Left renal pelvis (tissue), 4 donors: ENCODE data around the gene SEPHS2. TPM values are rescaled to one million over a fixed set of nuclear protein-coding genes. Genes with fewer than 3 reads are reported as not detected.

Experiments used
- DNase-seq, 4 donors: peaks; one replicate each; pipeline ENCODE4 v3.0.0-alpha.2; 2013; ENCODE audit warnings: low read depth in 4 of 4, low spot score in 3 of 4
- polyA plus RNA-seq, 4 donors: library from polyadenylated mRNA; unstranded; fragments of 120-200 nt; gene quantifications; one replicate each; pipeline ENCODE4 v1.2.1, GENCODE V29; 2013; ENCODE audit not compliant: insufficient read length in 4 of 4

The SEPHS2 gene
- polyA plus RNA-seq, 4 donors = 31.6 to 94.3 (median 89.1) TPM

GRCh38 chr16:30434852-30435251 lies 10.8 kb downstream of the SEPHS2 start:
- DNase-seq = no peak

GRCh38 chr16:30430428-30430970 lies 15.2 kb downstream of the SEPHS2 start:
- DNase-seq = no peak

GRCh38 chr16:30429678-30430427 lies 15.8 kb downstream of the SEPHS2 start, which contains the start of gene DCTPP1:
Gene DCTPP1 (minus strand): TSS chr16:30430030. CDS start chr16:30429980, 50 bp downstream.
- peak; percentile 93 to 97 (median 94) for DNase-seq

GRCh38 chr16:30429418-30429677 lies 16.3 kb downstream of the SEPHS2 start:
- DNase-seq = no peak

- no peak for DNase-seq
Measured at GRCh38 chr16:30428055-30428454, 17.6 kb downstream of the SEPHS2 start.

- DNase-seq = no peak
Measured at GRCh38 chr16:30421010-30421409, 24.7 kb downstream of the SEPHS2 start.

GRCh38 chr16:30418350-30419181 lies 27.1 kb downstream of the SEPHS2 start:
- DNase-seq = no peak

- peak in 3 of 4 donors; percentile 79 to 86 (median 83) for DNase-seq
Measured at GRCh38 chr16:30417529-30418349, 27.9 kb downstream of the SEPHS2 start.

- no peak for DNase-seq
Measured at GRCh38 chr16:30416624-30417528, 28.8 kb downstream of the SEPHS2 start.

- DNase-seq = no peak
Measured at GRCh38 chr16:30416047-30416603, 29.5 kb downstream of the SEPHS2 start.

- DNase-seq = no peak
Measured at GRCh38 chr16:30414159-30414558, 31.5 kb downstream of the SEPHS2 start.

- DNase-seq = no peak
Measured at GRCh38 chr16:30413112-30413806, 32.4 kb downstream of the SEPHS2 start.

- peak in 2 of 4 donors; percentile 82 to 84 for DNase-seq
Measured at GRCh38 chr16:30409125-30410060, 36.3 kb downstream of the SEPHS2 start.

- DNase-seq = no peak
Measured at GRCh38 chr16:30407804-30408534, 37.7 kb downstream of the SEPHS2 start.

GRCh38 chr16:30407102-30407803 lies 38.4 kb downstream of the SEPHS2 start, which contains the start of gene ZNF771:
Gene ZNF771 (plus strand): TSS chr16:30407606. CDS start chr16:30408054, 448 bp downstream.
- peak in 2 of 4 donors; percentile 78 to 83 for DNase-seq

- DNase-seq = no peak
Measured at GRCh38 chr16:30406795-30407101, 38.9 kb downstream of the SEPHS2 start.
